ENCODE results near the gene ABHD11. TPM values are rescaled to one million over a fixed set of nuclear protein-coding genes. Genes with fewer than 3 reads are reported as not detected.

ABHD11 gene
- total RNA-seq, 2 experiments from 2014 or later = 8.5 to 11.5 TPM

GRCh38 chr7:73742338-73742752 lies 3.7 kb upstream of the ABHD11 start:
- H3K4me3 ChIP-seq (ENCODE audit: low read length) = no peak overlapping the region
- H3K9me3 Mint-ChIP-seq = no peaks in the 10 kb centered on the region
- no peak overlapping the region for H3K27ac ChIP-seq (ENCODE audit: low read depth in 1 of 2, low read length in 2 of 2)
- H3K9me3 ChIP-seq (ENCODE audit: control insufficient read depth in 1 of 2, insufficient read depth in 1 of 2, low read length in 2 of 2) = no peaks in the 10 kb centered on the region
- DNase-seq = no peak
- H3K4me1 Mint-ChIP-seq (ENCODE audit: low read depth) = peaks cover 11% of the 10 kb centered on the region
- no peaks in the 10 kb centered on the region for H3K36me3 ChIP-seq (ENCODE audit: insufficient read depth, low read length)
- H3K27me3 Mint-ChIP-seq = no peaks in the 10 kb centered on the region
- ChIA-PET POLR2A (no interaction called here), CTCF (no interaction called here)
- no peaks in the 10 kb centered on the region for H3K27me3 ChIP-seq (ENCODE audit: control insufficient read depth in 1 of 2, insufficient read depth in 2 of 2, low read length in 2 of 2)
- no peaks in the 10 kb centered on the region for H3K36me3 Mint-ChIP-seq (ENCODE audit: low read depth)
- TF ChIP-seq, protein P1, sequence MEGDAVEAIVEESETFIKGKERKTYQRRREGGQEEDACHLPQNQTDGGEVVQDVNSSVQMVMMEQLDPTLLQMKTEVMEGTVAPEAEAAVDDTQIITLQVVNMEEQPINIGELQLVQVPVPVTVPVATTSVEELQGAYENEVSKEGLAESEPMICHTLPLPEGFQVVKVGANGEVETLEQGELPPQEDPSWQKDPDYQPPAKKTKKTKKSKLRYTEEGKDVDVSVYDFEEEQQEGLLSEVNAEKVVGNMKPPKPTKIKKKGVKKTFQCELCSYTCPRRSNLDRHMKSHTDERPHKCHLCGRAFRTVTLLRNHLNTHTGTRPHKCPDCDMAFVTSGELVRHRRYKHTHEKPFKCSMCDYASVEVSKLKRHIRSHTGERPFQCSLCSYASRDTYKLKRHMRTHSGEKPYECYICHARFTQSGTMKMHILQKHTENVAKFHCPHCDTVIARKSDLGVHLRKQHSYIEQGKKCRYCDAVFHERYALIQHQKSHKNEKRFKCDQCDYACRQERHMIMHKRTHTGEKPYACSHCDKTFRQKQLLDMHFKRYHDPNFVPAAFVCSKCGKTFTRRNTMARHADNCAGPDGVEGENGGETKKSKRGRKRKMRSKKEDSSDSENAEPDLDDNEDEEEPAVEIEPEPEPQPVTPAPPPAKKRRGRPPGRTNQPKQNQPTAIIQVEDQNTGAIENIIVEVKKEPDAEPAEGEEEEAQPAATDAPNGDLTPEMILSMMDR (IDR thresholded peaks at IDR 0.05) = no peak
- peaks cover 19% of the 10 kb centered on the region for H3K4me1 ChIP-seq (ENCODE audit: insufficient read depth, low read length)
- intact Hi-C loops (cut with DNase I, micrococcal nuclease) = no loop called here
- H3K4me3 Mint-ChIP-seq = no peak overlapping the region
- ATAC-seq (ENCODE audit: poor library complexity) = no peak
- no peak overlapping the region for H3K27ac Mint-ChIP-seq

- peaks cover 11% of the 10 kb centered on the region for H3K4me1 Mint-ChIP-seq (ENCODE audit: low read depth)
- CTCF ChIA-PET = no interaction called here
- peak overlapping the region; percentile 25 for H3K4me3 Mint-ChIP-seq
- POLR2A ChIA-PET = no interaction called here
- H3K27me3 ChIP-seq (ENCODE audit: control insufficient read depth in 1 of 2, insufficient read depth in 2 of 2, low read length in 2 of 2) = no peaks in the 10 kb centered on the region
- peaks cover 21% of the 10 kb centered on the region for H3K4me1 ChIP-seq (ENCODE audit: insufficient read depth, low read length)
- intact Hi-C loops (cut with DNase I, micrococcal nuclease) = loop anchor here in 1 of 2 experiments (2.0 kb wide), 1 partner anchor 101 kb away; the partner anchor contains the start of gene METTL27
- DNase-seq (no peak), ATAC-seq (ENCODE audit: poor library complexity) (no peak)
- H3K36me3 ChIP-seq (ENCODE audit: insufficient read depth, low read length) = peaks cover 5% of the 10 kb centered on the region
- H3K9me3 Mint-ChIP-seq = no peaks in the 10 kb centered on the region
- H3K27ac Mint-ChIP-seq = no peak overlapping the region
- H3K36me3 Mint-ChIP-seq (ENCODE audit: low read depth) = no peaks in the 10 kb centered on the region
- TF ChIP-seq, protein P1 (IDR thresholded peaks at IDR 0.05) = no peak
- H3K27me3 Mint-ChIP-seq = no peaks in the 10 kb centered on the region
- H3K27ac ChIP-seq (ENCODE audit: low read depth in 1 of 2, low read length in 2 of 2) = no peak overlapping the region
- no peaks in the 10 kb centered on the region for H3K9me3 ChIP-seq (ENCODE audit: control insufficient read depth in 1 of 2, insufficient read depth in 1 of 2, low read length in 2 of 2)
- H3K4me3 ChIP-seq (ENCODE audit: low read length) = no peak overlapping the region
Observed at GRCh38 chr7:73741600-73741999, 3.0 kb upstream of the ABHD11 start.

DNA sequence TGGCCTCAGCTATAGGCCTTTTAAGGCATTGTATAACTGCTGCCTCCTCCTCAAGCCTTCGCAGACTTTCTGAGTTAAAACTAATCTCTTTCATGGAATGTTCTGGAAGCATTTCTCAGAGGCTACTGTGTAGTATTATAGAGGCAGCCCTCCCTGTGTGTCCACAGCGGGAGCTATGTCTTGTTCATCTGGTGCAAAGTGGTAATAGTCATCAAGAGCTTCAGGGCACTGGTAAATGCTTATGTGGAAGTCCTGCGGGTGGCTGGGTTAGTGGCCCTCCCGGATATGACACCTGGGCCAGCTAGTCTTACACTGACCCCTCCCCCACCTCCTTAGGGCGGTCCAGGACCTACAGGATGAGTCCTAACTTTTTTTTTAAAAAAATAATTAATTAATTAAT lies 2.2 kb upstream of the ABHD11 start:
- no peaks in the 10 kb centered on the region for H3K9me3 ChIP-seq (ENCODE audit: control insufficient read depth in 1 of 2, insufficient read depth in 1 of 2, low read length in 2 of 2)
- no peak overlapping the region for H3K4me3 ChIP-seq (ENCODE audit: low read length)
- TF ChIP-seq, protein P1 (IDR thresholded peaks at IDR 0.05) = no peak
- CTCF ChIA-PET = interaction anchor here (1.0 kb wide), 1 partner anchor 15 kb away, joined by 3 read pairs; no protein-coding TSS in a partner anchor
- peaks cover 10% of the 10 kb centered on the region for H3K36me3 ChIP-seq (ENCODE audit: insufficient read depth, low read length)
- peak overlapping the region; percentile 54 for H3K4me3 Mint-ChIP-seq
- POLR2A ChIA-PET = interaction anchor here (0.8 kb wide), 1 partner anchor 163 kb away, joined by 3 read pairs; the partner anchor contains the start of gene TBL2
- H3K27me3 Mint-ChIP-seq = no peaks in the 10 kb centered on the region
- peak overlapping the region; percentile 55 for H3K27ac Mint-ChIP-seq
- H3K36me3 Mint-ChIP-seq (ENCODE audit: low read depth) = peaks cover 4% of the 10 kb centered on the region
- H3K27me3 ChIP-seq (ENCODE audit: control insufficient read depth in 1 of 2, insufficient read depth in 2 of 2, low read length in 2 of 2) = no peaks in the 10 kb centered on the region
- no peak overlapping the region for H3K27ac ChIP-seq (ENCODE audit: low read depth in 1 of 2, low read length in 2 of 2)
- DNase-seq (no peak), ATAC-seq (ENCODE audit: poor library complexity) (no peak)
- intact Hi-C loops (cut with DNase I, micrococcal nuclease) = loop anchor here in 1 of 2 experiments (2.0 kb wide), 1 partner anchor 102 kb away; the partner anchor contains the start of gene METTL27
- peaks cover 21% of the 10 kb centered on the region for H3K4me1 ChIP-seq (ENCODE audit: insufficient read depth, low read length)
- no peaks in the 10 kb centered on the region for H3K9me3 Mint-ChIP-seq
- peaks cover 11% of the 10 kb centered on the region for H3K4me1 Mint-ChIP-seq (ENCODE audit: low read depth)
